ENCODE measurements around the gene ULBP2. TPM values are rescaled to one million over a fixed set of nuclear protein-coding genes. Genes with fewer than 3 reads are reported as not detected.

Gene ULBP2
- total RNA-seq, 2 experiments from 2014 or later = 1.8 to 1.9 TPM

DNA sequence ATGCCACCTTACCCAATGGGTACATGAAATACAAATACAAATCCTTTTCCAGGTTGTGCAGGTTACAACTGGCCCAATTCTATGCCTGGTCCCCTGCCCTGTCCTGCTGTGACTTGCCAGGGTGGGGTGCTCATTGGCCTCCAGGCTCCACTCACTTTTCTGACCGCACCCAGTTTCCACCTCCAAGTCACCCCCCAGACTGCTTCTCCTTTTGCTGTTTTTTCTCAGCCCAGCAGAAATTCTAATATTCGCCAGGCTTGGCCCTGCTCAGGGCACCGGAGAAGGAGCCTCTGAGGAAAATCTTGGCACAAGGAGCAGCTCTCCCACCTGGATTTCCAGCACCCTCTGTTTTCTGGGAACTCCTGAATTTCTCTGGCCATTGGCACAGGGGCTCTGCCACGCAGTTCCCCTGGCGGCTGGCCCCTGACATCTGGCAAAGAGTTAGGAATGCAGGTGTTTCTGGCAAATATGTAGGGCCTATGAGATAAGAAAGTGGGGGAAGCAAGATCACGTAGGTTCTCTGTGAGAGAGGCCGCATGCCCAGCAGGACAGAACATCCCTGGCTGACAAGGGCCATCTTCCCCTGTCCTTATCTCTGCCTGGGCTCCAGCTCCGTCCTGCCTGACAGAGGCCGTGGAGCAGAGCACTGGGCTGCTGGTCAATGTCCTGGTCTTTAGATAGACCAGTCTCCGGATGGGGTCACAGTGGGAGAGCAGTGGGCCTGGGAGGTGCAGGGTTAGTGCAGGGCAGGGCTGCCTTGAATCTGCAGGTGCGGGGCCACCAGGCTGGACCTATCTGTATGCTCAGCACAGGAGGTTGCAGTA is 41.0 kb upstream of the ULBP2 start:
- Histone ChIP-seq H3K27me3 (ENCODE audit: control insufficient read depth in 1 of 2, insufficient read depth in 2 of 2, low read length in 2 of 2) (peaks cover 0 to 2% of the 10 kb centered on the region in 2 experiments), H3K4me3 (ENCODE audit: low read length) (no peak overlapping the region), H3K4me1 (ENCODE audit: insufficient read depth, low read length) (peaks cover 17% of the 10 kb centered on the region), H3K9me3 (ENCODE audit: control insufficient read depth in 1 of 2, insufficient read depth in 1 of 2, low read length in 2 of 2) (no peaks in the 10 kb centered on the region), H3K36me3 (ENCODE audit: insufficient read depth, low read length) (no peaks in the 10 kb centered on the region), H3K27ac (ENCODE audit: low read depth in 1 of 2, low read length in 2 of 2) (no peak overlapping the region)
- Mint-ChIP-seq H3K27ac (no peak overlapping the region), H3K36me3 (ENCODE audit: low read depth) (no peaks in the 10 kb centered on the region), H3K4me3 (no peak overlapping the region), H3K27me3 (peaks cover 10% of the 10 kb centered on the region), H3K4me1 (ENCODE audit: low read depth) (peaks cover 7% of the 10 kb centered on the region), H3K9me3 (no peaks in the 10 kb centered on the region)
- CTCF ChIA-PET = no interaction called here
- TF ChIP-seq, protein P1, sequence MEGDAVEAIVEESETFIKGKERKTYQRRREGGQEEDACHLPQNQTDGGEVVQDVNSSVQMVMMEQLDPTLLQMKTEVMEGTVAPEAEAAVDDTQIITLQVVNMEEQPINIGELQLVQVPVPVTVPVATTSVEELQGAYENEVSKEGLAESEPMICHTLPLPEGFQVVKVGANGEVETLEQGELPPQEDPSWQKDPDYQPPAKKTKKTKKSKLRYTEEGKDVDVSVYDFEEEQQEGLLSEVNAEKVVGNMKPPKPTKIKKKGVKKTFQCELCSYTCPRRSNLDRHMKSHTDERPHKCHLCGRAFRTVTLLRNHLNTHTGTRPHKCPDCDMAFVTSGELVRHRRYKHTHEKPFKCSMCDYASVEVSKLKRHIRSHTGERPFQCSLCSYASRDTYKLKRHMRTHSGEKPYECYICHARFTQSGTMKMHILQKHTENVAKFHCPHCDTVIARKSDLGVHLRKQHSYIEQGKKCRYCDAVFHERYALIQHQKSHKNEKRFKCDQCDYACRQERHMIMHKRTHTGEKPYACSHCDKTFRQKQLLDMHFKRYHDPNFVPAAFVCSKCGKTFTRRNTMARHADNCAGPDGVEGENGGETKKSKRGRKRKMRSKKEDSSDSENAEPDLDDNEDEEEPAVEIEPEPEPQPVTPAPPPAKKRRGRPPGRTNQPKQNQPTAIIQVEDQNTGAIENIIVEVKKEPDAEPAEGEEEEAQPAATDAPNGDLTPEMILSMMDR (IDR thresholded peaks at IDR 0.05) = no peak
- DNase-seq (no peak), ATAC-seq (ENCODE audit: poor library complexity) (no peak)
- POLR2A ChIA-PET = no interaction called here
- intact Hi-C loops (cut with DNase I, micrococcal nuclease) = no loop called here

DNA sequence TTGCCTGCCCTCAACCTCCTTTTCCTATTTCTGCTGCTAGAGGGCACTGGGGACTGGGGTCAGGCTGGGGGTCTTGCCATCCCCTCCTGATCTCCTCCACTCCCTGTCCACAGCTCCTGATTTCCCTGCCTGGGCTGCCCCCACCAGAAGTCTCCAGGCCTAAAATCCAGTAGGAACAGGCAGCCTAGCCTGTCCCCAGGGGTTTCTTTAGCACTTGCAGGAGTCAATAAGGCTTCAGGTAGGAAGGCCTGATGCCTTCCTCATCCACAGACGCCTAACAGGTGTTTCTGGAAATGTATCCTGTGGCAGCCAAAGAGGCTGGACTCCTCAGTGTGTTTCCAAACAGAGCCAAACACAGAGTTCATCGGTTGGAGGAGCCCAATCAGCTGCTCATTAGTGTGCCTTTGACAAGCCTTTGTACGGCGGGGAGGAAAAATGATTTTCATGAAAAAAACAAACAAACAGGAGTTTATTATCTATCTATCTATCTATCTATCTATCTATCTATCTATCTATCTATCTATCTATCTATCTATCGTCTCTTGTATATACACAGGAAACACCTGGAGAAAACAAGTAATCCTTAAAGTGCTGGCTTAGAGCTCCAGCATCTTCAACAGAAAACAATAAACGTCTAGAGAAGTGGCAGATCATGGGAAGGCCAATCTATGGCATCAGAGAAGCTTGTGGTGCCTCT is 40.2 kb upstream of the ULBP2 start:
- ATAC-seq (ENCODE audit: poor library complexity) = no peak
- H3K4me1 Mint-ChIP-seq (ENCODE audit: low read depth) = no peaks in the 10 kb centered on the region

DNA sequence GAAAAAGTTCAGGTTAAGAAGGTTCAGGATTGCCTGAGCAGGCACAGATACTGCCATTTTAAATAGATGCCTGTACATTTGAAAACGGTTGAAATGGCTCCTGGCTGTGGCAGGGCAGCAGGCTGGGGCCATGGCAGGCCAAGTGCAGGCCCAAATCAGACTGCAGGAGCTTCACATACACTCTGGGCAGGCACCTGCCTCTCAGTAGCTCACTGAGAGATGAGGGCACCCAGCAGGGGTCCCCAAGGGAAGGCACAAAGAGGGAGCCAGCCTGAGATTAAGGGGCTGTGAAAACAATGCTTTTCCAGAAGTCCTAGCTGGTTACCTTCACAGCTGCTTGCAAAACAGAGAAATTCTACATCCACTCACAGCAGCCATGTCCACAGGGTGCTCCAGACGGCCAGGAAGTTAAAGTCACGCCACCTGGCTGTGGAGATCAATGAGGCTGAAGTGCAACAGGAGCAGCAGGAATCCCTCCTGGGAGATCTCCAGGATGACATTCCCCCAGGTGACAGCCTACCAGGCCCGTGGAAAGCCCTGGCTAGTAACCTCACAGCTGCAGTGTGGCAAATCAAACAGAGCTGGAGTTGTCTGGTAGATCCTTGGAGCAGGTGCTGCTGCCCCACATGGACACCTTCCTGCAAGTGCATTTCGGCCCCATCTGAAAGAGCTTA is 37.7 kb upstream of the ULBP2 start:
- H3K27me3 Mint-ChIP-seq = peaks cover 10% of the 10 kb centered on the region
- ATAC-seq (ENCODE audit: poor library complexity) (no peak), DNase-seq (no peak)
- Histone ChIP-seq H3K36me3 (ENCODE audit: insufficient read depth, low read length) (no peaks in the 10 kb centered on the region), H3K4me3 (ENCODE audit: low read length) (no peak overlapping the region), H3K27me3 (ENCODE audit: control insufficient read depth in 1 of 2, insufficient read depth in 2 of 2, low read length in 2 of 2) (peaks cover 0 to 2% of the 10 kb centered on the region in 2 experiments), H3K9me3 (ENCODE audit: control insufficient read depth in 1 of 2, insufficient read depth in 1 of 2, low read length in 2 of 2) (peaks cover 4 to 11% of the 10 kb centered on the region in 2 experiments), H3K4me1 (ENCODE audit: insufficient read depth, low read length) (no peaks in the 10 kb centered on the region), H3K27ac (ENCODE audit: low read depth in 1 of 2, low read length in 2 of 2) (no peak overlapping the region)
- H3K4me1 Mint-ChIP-seq (ENCODE audit: low read depth) = no peaks in the 10 kb centered on the region
- TF ChIP-seq, protein P1 (IDR thresholded peaks at IDR 0.05) = no peak
- no peak overlapping the region for H3K4me3 Mint-ChIP-seq
- H3K9me3 Mint-ChIP-seq = peaks cover 5% of the 10 kb centered on the region
- no peaks in the 10 kb centered on the region for H3K36me3 Mint-ChIP-seq (ENCODE audit: low read depth)
- H3K27ac Mint-ChIP-seq = no peak overlapping the region
- ChIA-PET POLR2A (no interaction called here), CTCF (no interaction called here)
- intact Hi-C loops (cut with DNase I, micrococcal nuclease) = no loop called here

More for the DNA sequence above, 40.2 kb upstream of the ULBP2 start:
- Mint-ChIP-seq H3K9me3 (no peaks in the 10 kb centered on the region), H3K27me3 (peaks cover 10% of the 10 kb centered on the region), H3K27ac (no peak overlapping the region), H3K36me3 (ENCODE audit: low read depth) (no peaks in the 10 kb centered on the region), H3K4me3 (no peak overlapping the region)
- TF ChIP-seq, protein P1 (IDR thresholded peaks at IDR 0.05) = no peak
- no peak for DNase-seq
- no peaks in the 10 kb centered on the region for H3K9me3 ChIP-seq (ENCODE audit: control insufficient read depth in 1 of 2, insufficient read depth in 1 of 2, low read length in 2 of 2)
- H3K27me3 ChIP-seq (ENCODE audit: control insufficient read depth in 1 of 2, insufficient read depth in 2 of 2, low read length in 2 of 2) = peaks cover 0 to 2% of the 10 kb centered on the region in 2 experiments
- H3K4me1 ChIP-seq (ENCODE audit: insufficient read depth, low read length) = peaks cover 11% of the 10 kb centered on the region
- POLR2A ChIA-PET = no interaction called here
- intact Hi-C loops (cut with DNase I, micrococcal nuclease) = no loop called here
- H3K4me3 ChIP-seq (ENCODE audit: low read length) = no peak overlapping the region
- H3K36me3 ChIP-seq (ENCODE audit: insufficient read depth, low read length) = no peaks in the 10 kb centered on the region
- no peak overlapping the region for H3K27ac ChIP-seq (ENCODE audit: low read depth in 1 of 2, low read length in 2 of 2)
- CTCF ChIA-PET = no interaction called here

Measured in CD4-positive, alpha-beta T cell (primary cell).